KBM-7 (cell line): Measurements from ENCODE around the gene CFAP70.

Experiments used
- DNase-seq: peaks from one replicate; pipeline ENCODE4 v3.0.0-alpha.2; 2015
- in situ Hi-C: fragments of 300-500 bp; cut with MboI; formaldehyde crosslinking; loops from 2 replicates; pipeline ENCODE4 v1.14.3; 2020; ENCODE audit warnings: low sequenced_read_pairs, low pct_unique_long_range_greater_than_20kb, mixed read lengths

CFAP70 gene

DNA sequence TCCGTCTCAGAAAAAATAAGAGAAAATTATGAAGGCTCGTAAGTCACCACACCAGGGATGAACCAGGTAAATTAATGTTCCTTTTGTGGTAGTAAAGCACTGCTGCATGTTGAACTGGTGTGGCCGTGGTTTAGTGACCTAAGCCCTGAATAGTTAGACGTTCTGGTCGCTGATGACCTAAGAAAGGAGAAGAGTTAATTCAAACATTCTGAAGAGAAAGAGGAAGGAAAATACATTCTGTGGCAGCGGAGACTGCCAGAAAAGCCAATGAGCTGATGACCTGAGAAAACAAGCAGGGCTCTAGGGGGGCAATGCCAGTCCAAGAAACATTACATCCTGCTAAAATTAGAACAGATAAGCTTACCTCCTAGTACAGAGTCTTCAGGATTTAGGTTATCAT is 129.1 kb downstream of the CFAP70 start:
- DNase-seq, result peak; percentile 60
- in situ Hi-C loops, result no loop called here

DNA sequence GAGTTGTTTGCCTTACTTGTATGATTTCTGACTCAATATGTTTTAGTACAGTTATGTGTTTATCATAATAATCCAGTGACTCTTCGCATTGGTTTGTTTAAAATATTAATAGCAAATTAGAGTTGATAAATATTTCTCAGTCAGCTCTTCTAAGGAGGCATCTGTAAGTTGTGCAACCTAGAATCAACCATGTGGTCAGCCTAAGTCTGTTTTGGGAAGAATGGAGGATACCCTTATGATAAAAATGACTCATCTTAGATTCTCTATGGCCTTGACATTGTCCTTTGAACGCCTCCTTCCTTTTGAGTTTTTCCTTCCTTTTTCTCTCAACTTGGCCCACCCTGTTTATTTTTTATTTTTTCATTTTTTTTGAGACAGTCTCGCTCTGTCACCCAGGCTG is 130.4 kb downstream of the CFAP70 start:
- in situ Hi-C loops, result no loop called here
- DNase-seq, result no peak

DNA sequence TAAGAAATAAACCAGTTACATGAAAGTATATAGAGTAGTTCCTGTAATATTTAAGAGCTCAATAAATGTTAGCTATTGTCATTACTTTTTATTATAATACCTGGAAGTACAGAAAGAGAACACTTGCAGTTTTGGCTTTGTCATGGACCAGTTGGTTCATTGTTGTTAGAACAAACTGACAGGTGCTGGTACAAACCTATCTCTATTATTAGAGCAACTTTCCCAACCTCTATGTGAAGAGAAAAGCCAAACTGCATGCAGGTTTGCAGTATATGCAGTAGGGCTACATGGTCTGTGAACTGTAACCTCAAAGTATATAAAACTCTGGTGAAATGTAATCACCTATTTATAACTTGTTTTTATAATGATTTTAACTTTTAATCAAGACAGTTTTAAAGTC is 132.0 kb downstream of the CFAP70 start:
- in situ Hi-C loops, result no loop called here
- DNase-seq, result no peak

DNA sequence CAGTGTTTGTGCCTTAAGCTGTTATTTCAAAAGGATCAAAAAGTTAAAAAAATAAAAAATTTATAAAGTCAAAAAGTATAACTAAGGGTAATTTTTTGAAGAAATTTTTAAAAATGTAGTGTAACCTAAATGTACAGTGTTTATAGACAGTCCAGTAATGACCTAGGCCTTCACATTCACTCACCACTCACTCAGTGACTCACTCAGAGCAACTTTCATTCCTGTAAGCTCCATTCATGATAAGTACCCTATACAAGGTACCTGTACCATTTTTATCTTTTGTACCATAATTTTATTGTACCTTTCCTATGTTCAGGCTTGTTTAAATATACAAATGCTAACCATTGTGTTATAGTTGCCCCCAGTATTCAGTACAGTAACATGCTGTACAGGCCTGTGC is 133.1 kb downstream of the CFAP70 start:
- DNase-seq, result no peak
- in situ Hi-C loops, result no loop called here

DNA sequence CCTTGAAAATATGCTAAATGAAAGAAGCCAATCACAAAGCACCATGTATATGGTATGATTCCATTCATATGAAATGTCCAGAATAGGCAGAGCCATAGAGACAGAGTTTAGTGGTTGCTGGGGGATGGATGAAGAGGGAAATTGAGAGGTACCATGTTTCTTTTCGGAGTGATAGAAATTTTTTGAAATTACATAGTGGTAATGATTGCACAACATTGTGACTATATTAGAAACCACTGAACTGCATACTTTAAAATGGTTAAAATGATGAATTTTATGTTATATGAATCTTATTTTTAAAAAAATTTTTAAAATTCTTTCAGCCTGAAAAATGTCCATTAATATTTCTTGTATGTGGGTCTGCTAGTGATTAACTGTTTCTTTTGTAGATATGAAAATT is 137.7 kb downstream of the CFAP70 start:
- in situ Hi-C loops, result no loop called here
- no peak for DNase-seq

DNA sequence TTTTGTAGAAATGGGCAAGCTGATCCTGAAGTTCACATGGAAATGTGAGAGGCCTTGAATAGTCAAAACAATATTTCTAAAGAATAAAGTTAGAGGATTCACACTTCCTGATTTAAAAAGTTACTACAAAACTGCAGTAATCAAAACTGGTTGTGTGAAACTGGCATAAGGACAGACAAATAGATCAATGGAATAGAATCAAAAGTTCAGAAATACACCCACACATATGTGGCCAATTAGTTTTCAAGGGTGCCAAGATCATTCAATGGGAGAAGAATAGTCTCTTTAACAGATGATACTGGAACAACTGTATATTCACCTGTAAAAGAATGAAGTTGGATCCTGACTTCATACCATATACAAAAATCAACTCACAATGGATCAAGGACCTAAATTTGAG is 139.3 kb downstream of the CFAP70 start:
- in situ Hi-C loops, result no loop called here
- DNase-seq, result no peak

DNA sequence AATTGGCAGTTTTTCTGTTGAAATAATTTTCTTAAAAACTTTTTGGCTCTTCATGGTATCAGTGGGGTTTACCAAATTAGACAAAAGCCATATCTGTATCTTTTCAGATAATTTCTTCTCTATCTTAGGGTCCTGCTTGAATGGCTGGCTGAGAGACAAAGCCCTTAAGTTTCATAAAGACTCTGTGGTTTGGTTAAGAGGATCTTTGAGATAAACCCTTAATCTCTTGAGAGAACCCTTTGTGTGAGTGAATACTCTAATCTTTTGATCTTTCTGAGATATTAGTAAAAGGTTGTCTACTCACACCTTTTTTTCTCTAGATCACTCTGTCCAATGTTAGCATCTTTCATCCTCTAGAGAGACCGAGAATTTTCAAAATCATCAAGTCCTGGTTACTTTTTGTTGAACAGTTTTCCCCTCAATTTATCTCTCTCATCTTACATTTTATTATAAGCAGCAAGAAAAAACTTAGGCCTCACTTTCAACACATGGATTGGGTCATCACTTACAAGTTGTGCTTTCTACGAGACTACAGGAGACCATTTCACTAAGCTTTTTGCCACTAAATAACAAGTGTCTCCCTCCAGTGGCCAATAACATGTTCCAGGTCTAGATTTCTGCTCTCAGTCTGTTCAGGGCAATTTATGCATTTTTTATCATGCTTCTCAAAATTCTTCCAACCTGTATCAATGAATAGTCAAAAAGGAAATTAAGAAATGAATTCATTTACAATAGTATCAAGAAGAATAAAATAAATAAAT is 140.1 kb downstream of the CFAP70 start:
- in situ Hi-C loops, result no loop called here
- DNase-seq, result peak; percentile 46

DNA sequence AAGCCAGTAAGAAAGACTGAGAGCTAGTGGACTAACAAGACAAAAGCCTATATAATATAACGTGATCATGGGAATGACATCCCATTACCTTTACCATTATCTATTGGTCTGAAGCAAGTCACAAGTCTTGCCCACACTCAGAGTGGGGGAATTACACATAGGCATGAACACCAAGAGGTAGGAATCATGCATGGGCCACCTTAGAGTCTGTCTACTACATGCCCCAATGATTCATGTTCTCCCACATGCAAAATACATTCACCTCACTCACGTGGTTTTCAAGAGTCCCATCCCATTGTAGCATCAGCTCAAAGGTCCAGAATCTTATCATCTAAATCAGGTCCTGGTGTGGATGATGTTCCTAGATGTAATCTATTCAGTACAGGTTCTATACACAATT is 141.0 kb downstream of the CFAP70 start:
- in situ Hi-C loops, result no loop called here
- no peak for DNase-seq

DNA sequence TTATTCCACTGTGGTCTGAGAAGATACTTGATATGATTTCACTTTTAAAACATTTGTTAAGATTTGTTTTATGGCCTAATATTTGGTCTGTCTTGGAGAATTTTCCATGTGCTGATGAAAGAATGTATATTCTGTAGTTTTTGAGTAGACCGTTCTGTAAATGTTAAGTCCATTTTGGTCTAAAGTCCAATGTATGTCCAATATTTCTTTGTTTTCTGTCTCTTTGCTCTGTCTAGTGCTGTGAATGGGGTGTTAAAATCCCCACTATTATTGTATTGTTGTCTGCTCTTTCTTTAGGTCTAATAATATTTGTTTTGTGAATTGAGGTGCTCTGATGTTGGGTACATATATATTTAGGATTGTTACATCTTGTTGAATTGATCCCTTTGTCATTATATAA is 142.9 kb downstream of the CFAP70 start:
- no peak for DNase-seq
- in situ Hi-C loops, result no loop called here

DNA sequence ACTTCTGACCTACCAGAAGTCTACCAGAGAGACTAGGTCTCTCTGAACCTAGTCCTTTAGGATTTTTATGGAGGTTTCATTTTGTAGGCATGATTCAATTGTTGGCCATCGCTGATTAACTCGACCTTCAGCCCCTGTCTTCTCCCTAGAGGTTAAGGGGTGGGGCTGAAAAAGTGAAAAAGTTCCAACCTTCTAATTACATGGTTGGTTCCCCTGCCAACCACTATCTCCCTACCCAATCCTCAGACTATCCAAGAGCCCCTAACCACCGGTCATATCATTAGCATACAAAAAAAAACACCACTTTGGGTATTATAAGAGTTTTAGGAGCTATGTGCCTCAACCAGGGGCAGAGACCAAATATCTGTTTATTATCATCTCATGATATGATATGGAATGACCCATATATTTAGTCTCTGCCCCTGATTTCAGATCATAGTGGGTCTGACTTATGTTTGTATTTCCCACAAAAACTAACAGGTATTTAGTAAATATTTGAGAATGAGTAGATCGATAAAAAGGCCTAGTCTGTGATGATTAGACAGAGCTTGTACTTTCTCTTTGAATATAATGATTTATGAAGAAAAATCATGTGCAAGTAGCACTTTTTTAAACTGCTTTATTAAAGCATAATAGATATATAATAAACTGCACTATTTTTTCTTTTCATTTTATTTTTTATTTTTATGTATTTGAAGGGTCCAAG is 147.4 kb downstream of the CFAP70 start:
- in situ Hi-C loops, result no loop called here
- DNase-seq, result no peak

DNA sequence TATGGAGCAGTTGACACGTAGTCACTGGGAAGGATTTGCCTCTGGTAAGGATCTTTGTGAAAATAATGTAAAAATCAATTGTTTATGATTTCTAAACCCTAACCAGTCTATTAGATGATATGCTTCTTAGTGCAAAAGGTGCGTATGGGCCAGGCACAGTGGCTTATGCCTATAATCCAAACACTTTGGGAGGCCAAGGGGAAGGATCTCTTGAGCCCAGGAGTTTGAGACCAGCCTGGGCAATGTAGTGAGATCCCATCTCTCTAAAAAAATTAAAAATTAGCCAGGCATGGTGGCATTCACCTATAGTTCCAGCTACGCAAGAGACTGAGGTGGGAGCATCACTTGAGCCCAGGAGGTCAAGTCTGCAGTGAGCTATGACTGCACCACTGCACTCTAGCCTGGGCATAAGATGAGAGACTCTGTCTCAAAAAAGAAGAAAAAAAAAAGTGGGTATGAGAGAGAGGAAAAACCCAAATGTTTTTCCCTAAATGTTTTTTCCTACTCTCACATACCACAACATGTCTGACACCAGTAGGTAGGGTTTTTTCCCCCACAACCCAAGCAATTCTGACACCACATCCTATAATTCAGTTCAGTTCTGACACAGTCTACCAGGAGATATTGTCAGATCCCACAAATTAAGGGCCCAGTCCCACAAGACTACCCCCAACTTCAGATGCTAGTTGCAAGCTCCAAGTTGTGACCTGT is 148.1 kb downstream of the CFAP70 start:
- in situ Hi-C loops, result no loop called here
- DNase-seq, result no peak

DNA sequence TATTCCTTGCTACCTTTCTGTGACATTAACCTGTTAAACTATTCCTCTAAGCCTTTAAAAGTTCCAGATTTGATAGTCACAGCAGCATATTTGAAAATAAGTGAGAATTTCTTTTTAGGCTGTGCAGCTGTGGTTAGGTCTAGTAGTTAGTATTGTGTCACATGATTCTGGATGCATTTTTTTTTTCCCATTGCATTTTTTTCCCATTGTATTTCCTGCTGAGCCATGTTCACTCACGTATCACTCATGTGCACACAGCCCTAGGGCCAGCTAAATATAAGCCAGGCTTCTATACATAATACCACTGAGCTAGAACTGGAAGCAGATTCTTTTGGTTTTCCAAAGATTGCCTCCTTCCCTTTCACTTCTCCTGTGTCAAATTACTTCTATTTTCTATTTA is 149.0 kb downstream of the CFAP70 start:
- in situ Hi-C loops, result no loop called here
- no peak for DNase-seq

DNA sequence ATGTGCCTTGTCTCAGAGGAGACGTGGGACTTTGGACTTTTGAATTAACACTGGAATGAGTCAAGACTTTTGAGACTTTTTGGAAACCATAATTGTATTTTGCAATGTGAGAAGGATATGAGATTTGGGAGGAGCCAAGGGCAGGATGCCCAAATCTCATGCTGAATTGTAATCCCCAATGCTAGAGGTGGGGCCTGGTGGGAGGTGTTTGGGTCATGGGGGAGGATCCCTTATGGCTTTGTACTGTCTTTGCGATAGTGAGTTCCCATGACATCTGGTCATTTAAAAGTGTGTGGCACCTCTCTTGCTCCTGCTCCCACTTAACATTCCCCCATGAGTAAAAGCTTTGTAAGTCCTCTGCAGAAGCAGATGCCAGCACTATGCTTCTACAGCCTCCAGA is 150.8 kb downstream of the CFAP70 start:
- no peak for DNase-seq
- in situ Hi-C loops, result no loop called here

DNA sequence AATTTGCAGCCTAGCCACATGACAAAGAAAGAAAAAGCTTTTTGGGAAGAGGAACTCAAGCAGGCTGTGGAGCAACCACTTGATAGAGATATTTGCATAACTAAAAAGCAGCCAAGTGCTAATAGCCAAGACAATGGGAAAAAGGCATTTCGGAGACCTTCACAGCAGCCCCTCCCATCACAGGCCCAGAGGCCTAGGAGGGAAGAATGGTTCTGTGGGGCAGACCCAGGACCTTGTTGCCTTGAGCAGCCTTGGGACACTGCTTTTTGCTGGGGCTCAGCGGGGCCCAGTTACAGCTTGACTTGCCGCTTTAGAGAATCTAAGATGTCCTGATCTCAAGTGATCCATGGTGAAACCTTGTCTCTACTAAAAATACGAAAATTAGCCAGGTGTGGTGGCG is 152.3 kb downstream of the CFAP70 start:
- in situ Hi-C loops, result no loop called here
- no peak for DNase-seq

DNA sequence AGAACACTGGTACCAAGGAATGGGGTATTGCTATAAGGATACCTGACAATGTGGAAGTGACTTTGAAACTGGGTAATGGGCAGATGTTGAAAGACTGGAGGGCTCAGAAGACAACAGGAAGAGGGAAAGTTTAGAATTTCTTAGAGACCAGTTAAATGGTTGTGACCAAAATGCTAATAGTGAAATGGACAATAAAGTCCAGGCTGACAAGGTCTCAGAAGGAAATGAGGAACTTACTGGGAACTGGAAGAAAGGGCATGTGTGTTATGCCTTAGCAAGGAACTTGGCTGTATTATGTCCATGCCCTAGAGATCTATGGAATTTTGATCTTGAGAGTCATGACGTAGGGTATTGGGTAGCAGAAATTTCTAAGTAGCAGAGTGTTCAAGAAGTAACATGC is 152.8 kb downstream of the CFAP70 start:
- DNase-seq, result peak; percentile 7
- in situ Hi-C loops, result no loop called here

DNA sequence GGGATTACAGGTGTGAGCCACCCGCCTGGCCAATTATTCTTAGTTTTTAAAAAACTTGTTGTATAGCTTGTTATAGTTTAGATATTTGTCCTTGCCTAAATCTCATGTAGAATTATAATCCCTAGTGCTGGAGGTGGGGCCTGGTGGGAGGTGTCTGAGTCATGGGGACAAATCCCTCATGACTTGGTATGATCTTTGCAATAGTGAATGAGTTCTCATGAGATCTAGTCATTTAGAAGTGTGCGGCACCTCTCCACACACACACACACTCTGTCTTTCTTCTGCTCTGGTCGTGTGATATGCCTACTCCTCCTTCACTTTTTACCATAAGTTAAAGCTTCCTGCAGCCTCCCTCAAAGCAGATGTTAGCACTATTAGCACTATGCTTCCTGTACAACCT is 153.6 kb downstream of the CFAP70 start:
- no peak for DNase-seq
- in situ Hi-C loops, result no loop called here
